RCC 7860 (cell line): ENCODE measurements around the gene PIGZ.

Source experiments
- DNase-seq: peaks from one replicate; pipeline ENCODE4 v3.0.0-alpha.2; 2015; ENCODE audit warnings: low spot score
- FAIRE-seq: peaks from 2 replicates; lab custom pipeline; 2012; peaks lifted over from hg19 to GRCh38; lab: Jason Lieb, UNC

Gene PIGZ

GRCh38 chr3:196968233-196969133 lies at the start of gene PIGZ:
TSS of gene PIGZ (minus strand) at chr3:196968833. CDS start at chr3:196952031, 16,802 bp downstream.
- FAIRE-seq, result no peak
- no peak for DNase-seq

- FAIRE-seq (no peak), DNase-seq (no peak)
Observed at GRCh38 chr3:197017003-197017402, 48.4 kb upstream of the PIGZ start.

- FAIRE-seq, result no peak
- no peak for DNase-seq
Observed at GRCh38 chr3:197015790-197016736, 47.4 kb upstream of the PIGZ start.

- FAIRE-seq (no peak), DNase-seq (no peak)
Observed at GRCh38 chr3:197014942-197015575, 46.4 kb upstream of the PIGZ start.

GRCh38 chr3:197014024-197014423 lies 45.4 kb upstream of the PIGZ start:
- no peak for DNase-seq
- FAIRE-seq, result no peak

- FAIRE-seq (no peak), DNase-seq (no peak)
Observed at GRCh38 chr3:197012540-197012883, 43.9 kb upstream of the PIGZ start.

GRCh38 chr3:197011780-197012539 lies 43.3 kb upstream of the PIGZ start:
- DNase-seq, result no peak
- FAIRE-seq, result no peak

GRCh38 chr3:197010556-197011351 lies 42.1 kb upstream of the PIGZ start:
- FAIRE-seq, result no peak
- DNase-seq, result no peak

GRCh38 chr3:197009532-197010019 lies 40.9 kb upstream of the PIGZ start:
- DNase-seq (no peak), FAIRE-seq (no peak)

- FAIRE-seq, result no peak
Observed at GRCh38 chr3:197008436-197009209, 40.0 kb upstream of the PIGZ start.

GRCh38 chr3:197007953-197008352 lies 39.3 kb upstream of the PIGZ start:
- no peak for DNase-seq
- no peak for FAIRE-seq

More at GRCh38 chr3:197008436-197009209, 40.0 kb upstream of the PIGZ start:
- no peak for DNase-seq

- DNase-seq (no peak), FAIRE-seq (no peak)
Observed at GRCh38 chr3:197007296-197007940, 38.8 kb upstream of the PIGZ start.

- no peak for DNase-seq
- FAIRE-seq, result no peak
Observed at GRCh38 chr3:197006860-197007259, 38.2 kb upstream of the PIGZ start.

- FAIRE-seq (no peak), DNase-seq (no peak)
Observed at GRCh38 chr3:197006446-197006845, 37.8 kb upstream of the PIGZ start.

GRCh38 chr3:197003461-197004385 lies 35.1 kb upstream of the PIGZ start:
- DNase-seq (no peak), FAIRE-seq (no peak)

GRCh38 chr3:197002701-197003454 lies 34.2 kb upstream of the PIGZ start:
- DNase-seq (peak; percentile 69), FAIRE-seq (no peak)
